ENCODE results near the gene ZNF491.
A peak's percentile ranks its signal among the peaks of the same experiment; 100 is the strongest.
"Not testable (repeated sequence)": the region's sequence is repeated elsewhere in the genome, so short reads cannot be mapped to it uniquely, and the experiment has no call there.

Gene ZNF491

GRCh38 chr19:11767633-11768133 is 30.6 kb upstream of the ZNF491 start:
- H3K27me3 ChIP-seq (ENCODE audit: insufficient read depth, low read length, poor library complexity, severe bottlenecking), result no peaks in the 10 kb centered on the region
- H3K9me2 ChIP-seq (replicated peaks; ENCODE audit: low read depth, low read length), result no peaks in the 10 kb centered on the region
- H3K9me3 ChIP-seq (ENCODE audit: insufficient read depth, low read depth, low read length), result peaks cover 11% of the 10 kb centered on the region; the same call in 1 of the 2 replicates
- no peaks in the 10 kb centered on the region for H3K36me3 ChIP-seq (ENCODE audit: insufficient read depth, low read length)
- H3K4me2 ChIP-seq (ENCODE audit: low read depth, low read length, poor library complexity, severe bottlenecking), result peak overlapping the region; percentile 86
- H3F3A ChIP-seq (ENCODE audit: low read depth), result no peaks in the 10 kb centered on the region
- no peaks in the 10 kb centered on the region for H4K20me1 ChIP-seq (ENCODE audit: insufficient read depth, low read length, poor library complexity, severe bottlenecking)
- peak overlapping the region; percentile 78 for H3K4me3 ChIP-seq (ENCODE audit: low read length, poor library complexity, severe bottlenecking)
- peaks cover 18% of the 10 kb centered on the region; the same call in 1 of the 2 replicates for H3K79me2 ChIP-seq (ENCODE audit: insufficient read depth, low read length)
- TF ChIP-seq EZH2phosphoT487 (IDR thresholded peaks at IDR 0.05; ENCODE audit: borderline replicate concordance), result no peak
- TF ChIP-seq, protein P1, sequence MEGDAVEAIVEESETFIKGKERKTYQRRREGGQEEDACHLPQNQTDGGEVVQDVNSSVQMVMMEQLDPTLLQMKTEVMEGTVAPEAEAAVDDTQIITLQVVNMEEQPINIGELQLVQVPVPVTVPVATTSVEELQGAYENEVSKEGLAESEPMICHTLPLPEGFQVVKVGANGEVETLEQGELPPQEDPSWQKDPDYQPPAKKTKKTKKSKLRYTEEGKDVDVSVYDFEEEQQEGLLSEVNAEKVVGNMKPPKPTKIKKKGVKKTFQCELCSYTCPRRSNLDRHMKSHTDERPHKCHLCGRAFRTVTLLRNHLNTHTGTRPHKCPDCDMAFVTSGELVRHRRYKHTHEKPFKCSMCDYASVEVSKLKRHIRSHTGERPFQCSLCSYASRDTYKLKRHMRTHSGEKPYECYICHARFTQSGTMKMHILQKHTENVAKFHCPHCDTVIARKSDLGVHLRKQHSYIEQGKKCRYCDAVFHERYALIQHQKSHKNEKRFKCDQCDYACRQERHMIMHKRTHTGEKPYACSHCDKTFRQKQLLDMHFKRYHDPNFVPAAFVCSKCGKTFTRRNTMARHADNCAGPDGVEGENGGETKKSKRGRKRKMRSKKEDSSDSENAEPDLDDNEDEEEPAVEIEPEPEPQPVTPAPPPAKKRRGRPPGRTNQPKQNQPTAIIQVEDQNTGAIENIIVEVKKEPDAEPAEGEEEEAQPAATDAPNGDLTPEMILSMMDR (conservative IDR thresholded peaks at IDR 0.05; ENCODE audit: low read length), result no peak
- peak overlapping the region; percentile 98 for H2AFZ ChIP-seq (ENCODE audit: low read length)
- peak overlapping the region; percentile 83 for H3K9ac ChIP-seq (ENCODE audit: low read depth, low read length, poor library complexity, severe bottlenecking)
- peaks cover 15% of the 10 kb centered on the region for H3K4me1 ChIP-seq (ENCODE audit: insufficient read depth, low read length, poor library complexity, severe bottlenecking)

- no peak overlapping the region for H3K4me2 ChIP-seq (ENCODE audit: low read depth, low read length, poor library complexity, severe bottlenecking)
- H4K20me1 ChIP-seq (ENCODE audit: insufficient read depth, low read length, poor library complexity, severe bottlenecking), result no peaks in the 10 kb centered on the region
- H2AFZ ChIP-seq (ENCODE audit: low read length), result no peak overlapping the region
- no peaks in the 10 kb centered on the region for H3K9me2 ChIP-seq (replicated peaks; ENCODE audit: low read depth, low read length)
- H3K9ac ChIP-seq (ENCODE audit: low read depth, low read length, poor library complexity, severe bottlenecking), result no peak overlapping the region
- H3K36me3 ChIP-seq (ENCODE audit: insufficient read depth, low read length), result no peaks in the 10 kb centered on the region
- peaks cover 18% of the 10 kb centered on the region; the same call in 1 of the 2 replicates for H3K79me2 ChIP-seq (ENCODE audit: insufficient read depth, low read length)
- TF ChIP-seq EZH2phosphoT487 (IDR thresholded peaks at IDR 0.05; ENCODE audit: borderline replicate concordance), result no peak
- TF ChIP-seq, protein P1 (conservative IDR thresholded peaks at IDR 0.05; ENCODE audit: low read length), result no peak
- H3F3A ChIP-seq (ENCODE audit: low read depth), result no peaks in the 10 kb centered on the region
- peaks cover 15% of the 10 kb centered on the region for H3K4me1 ChIP-seq (ENCODE audit: insufficient read depth, low read length, poor library complexity, severe bottlenecking)
- no peak overlapping the region for H3K4me3 ChIP-seq (ENCODE audit: low read length, poor library complexity, severe bottlenecking)
- H3K27me3 ChIP-seq (ENCODE audit: insufficient read depth, low read length, poor library complexity, severe bottlenecking), result no peaks in the 10 kb centered on the region
- H3K9me3 ChIP-seq (ENCODE audit: insufficient read depth, low read depth, low read length), result peaks cover 6% of the 10 kb centered on the region; the same call in 1 of the 2 replicates
Observed at GRCh38 chr19:11769995-11770394, 28.3 kb upstream of the ZNF491 start.

GRCh38 chr19:11771520-11771919 is 26.8 kb upstream of the ZNF491 start:
- H3K9ac ChIP-seq (ENCODE audit: low read depth, low read length, poor library complexity, severe bottlenecking); H3K9me3 ChIP-seq (ENCODE audit: insufficient read depth, low read depth, low read length); H3K9me2 ChIP-seq (replicated peaks; ENCODE audit: low read depth, low read length); H3K4me3 ChIP-seq (ENCODE audit: low read length, poor library complexity, severe bottlenecking); H4K20me1 ChIP-seq (ENCODE audit: insufficient read depth, low read length, poor library complexity, severe bottlenecking); H3K36me3 ChIP-seq (ENCODE audit: insufficient read depth, low read length); H3K4me2 ChIP-seq (ENCODE audit: low read depth, low read length, poor library complexity, severe bottlenecking); H3K27me3 ChIP-seq (ENCODE audit: insufficient read depth, low read length, poor library complexity, severe bottlenecking); H3F3A ChIP-seq (ENCODE audit: low read depth); H2AFZ ChIP-seq (ENCODE audit: low read length): not testable (repeated sequence)
- H3K79me2 ChIP-seq (ENCODE audit: insufficient read depth, low read length), result peaks cover 18% of the 10 kb centered on the region; the same call in 1 of the 2 replicates
- H3K4me1 ChIP-seq (ENCODE audit: insufficient read depth, low read length, poor library complexity, severe bottlenecking), result peaks cover 12% of the 10 kb centered on the region

DNA sequence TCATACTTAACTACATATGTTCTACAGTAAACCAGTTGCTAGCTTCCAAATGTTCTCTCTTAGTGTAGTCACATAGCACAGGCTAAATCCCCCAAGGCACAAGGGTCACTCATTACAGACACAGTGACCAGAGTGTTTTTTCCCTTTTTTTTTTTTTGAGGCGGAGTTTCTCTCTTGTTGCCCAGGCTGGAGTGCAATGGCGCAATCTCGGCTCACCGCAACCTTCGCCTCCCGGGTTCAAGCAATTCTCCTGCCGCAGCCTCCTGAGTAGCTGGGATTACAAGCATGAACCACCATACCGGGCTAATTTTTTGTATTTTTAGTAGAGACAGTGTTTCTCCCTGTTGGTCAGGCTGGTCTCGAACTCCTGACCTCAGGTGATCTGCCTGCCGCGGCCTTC is 21.7 kb upstream of the ZNF491 start:
- not testable (repeated sequence) for H2AFZ ChIP-seq (ENCODE audit: low read length); H3K79me2 ChIP-seq (ENCODE audit: insufficient read depth, low read length); H3K4me2 ChIP-seq (ENCODE audit: low read depth, low read length, poor library complexity, severe bottlenecking); H3K4me1 ChIP-seq (ENCODE audit: insufficient read depth, low read length, poor library complexity, severe bottlenecking); H3K9ac ChIP-seq (ENCODE audit: low read depth, low read length, poor library complexity, severe bottlenecking); H3K9me2 ChIP-seq (replicated peaks; ENCODE audit: low read depth, low read length); H4K20me1 ChIP-seq (ENCODE audit: insufficient read depth, low read length, poor library complexity, severe bottlenecking); H3F3A ChIP-seq (ENCODE audit: low read depth); H3K27me3 ChIP-seq (ENCODE audit: insufficient read depth, low read length, poor library complexity, severe bottlenecking); H3K4me3 ChIP-seq (ENCODE audit: low read length, poor library complexity, severe bottlenecking)
- Histone ChIP-seq H3K36me3 (ENCODE audit: insufficient read depth, low read length) (peaks cover 43% of the 10 kb centered on the region), H3K9me3 (ENCODE audit: insufficient read depth, low read depth, low read length) (peaks cover 30% of the 10 kb centered on the region)
